HG02885 (cell line): Measurements from ENCODE around the gene FABP1.

Experiments
- ATAC-seq: cut with Tn5 transposase; IDR thresholded peaks from one replicate; pipeline ENCODE4 v1.9.1; 2021; ENCODE audit warnings: mild to moderate bottlenecking; ENCODE audit not compliant: unreplicated experiment, poor library complexity

The FABP1 gene

GRCh38 chr2:88139203-88139702 lies 11.4 kb upstream of the FABP1 start:
- ATAC-seq = no peak

- no peak for ATAC-seq
Observed at GRCh38 chr2:88137833-88138232, 10.0 kb upstream of the FABP1 start.

- no peak for ATAC-seq
Observed at GRCh38 chr2:88136817-88137216, 9.0 kb upstream of the FABP1 start.

- no peak for ATAC-seq
Observed at GRCh38 chr2:88133875-88134274, 6.0 kb upstream of the FABP1 start.

- no peak for ATAC-seq
Observed at GRCh38 chr2:88131999-88132368, 4.1 kb upstream of the FABP1 start.

- ATAC-seq = no peak
Observed at GRCh38 chr2:88131201-88131998, 3.5 kb upstream of the FABP1 start.

- ATAC-seq = no peak
Observed at GRCh38 chr2:88129313-88129959, 1.6 kb upstream of the FABP1 start.

GRCh38 chr2:88128654-88129312 lies 921 bp upstream of the FABP1 start:
- ATAC-seq = no peak

- ATAC-seq = no peak
Observed at GRCh38 chr2:88127638-88127887, 299 bp downstream of the FABP1 start.

GRCh38 chr2:88126772-88127637 lies 857 bp downstream of the FABP1 start:
- no peak for ATAC-seq

- no peak for ATAC-seq
Observed at GRCh38 chr2:88125924-88126771, 1.7 kb downstream of the FABP1 start.

GRCh38 chr2:88125344-88125923 lies 2.4 kb downstream of the FABP1 start:
- no peak for ATAC-seq

GRCh38 chr2:88123975-88124917 lies 3.6 kb downstream of the FABP1 start:
- no peak for ATAC-seq

GRCh38 chr2:88123164-88123974 lies 4.5 kb downstream of the FABP1 start:
- ATAC-seq = no peak

GRCh38 chr2:88122141-88122884 lies 5.5 kb downstream of the FABP1 start:
- no peak for ATAC-seq

- ATAC-seq = no peak
Observed at GRCh38 chr2:88121678-88122077, 6.2 kb downstream of the FABP1 start.

GRCh38 chr2:88117973-88118372 lies 9.9 kb downstream of the FABP1 start:
- no peak for ATAC-seq
